PC-9 (cell line): ENCODE measurements around the gene C17orf67. TPM values are rescaled to one million over a fixed set of nuclear protein-coding genes. Genes with fewer than 3 reads are reported as not detected.
A peak's percentile ranks its signal among the peaks of the same experiment; 100 is the strongest.
"Not testable (repeated sequence)": the region's sequence is repeated elsewhere in the genome, so short reads cannot be mapped to it uniquely, and the experiment has no call there.

ENCODE experiments used
- BruUV-seq: library from RNA; stranded (reverse); fragments of 400-500 nt; replicated peaks from 2 replicates; lab custom pipeline; 2021; lab: Mats Ljungman, UMichigan
- CTCF ChIA-PET: fragments of 300-600 bp; sonication (Branson Sonifier 250); formaldehyde crosslinking; loops from one replicate; lab custom pipeline; 2022; ENCODE audit warnings: antibody characterized with exemption; lab: Charles Lee
- POLR2A ChIA-PET: fragments of 300-600 bp; sonication (Branson Sonifier 250); formaldehyde crosslinking; loops from one replicate; lab custom pipeline; 2022; ENCODE audit warnings: antibody characterized with exemption; ENCODE audit not compliant: unreplicated experiment; lab: Charles Lee
- DNase-seq, 2 experiments: peaks; one replicate each; pipeline versions ENCODE4 v3.0.0 to v3.0.0-alpha.2; 2015 to 2022; ENCODE audit warnings: mixed read lengths in 1 of 2
- H2AFZ ChIP-seq: fragments of 200-600 bp; sonication (generic); 2 replicates; pipeline ENCODE4 v1.8.1; 2017; ENCODE audit warnings: antibody characterized with exemption
- H3F3A ChIP-seq: fragments of 200-600 bp; sonication (generic); 2 replicates; pipeline ENCODE4 v1.8.1; 2017; ENCODE audit warnings: antibody characterized with exemption, mild to moderate bottlenecking, low read depth; ENCODE audit not compliant: insufficient read depth
- H3K27ac ChIP-seq: fragments of 200-600 bp; sonication (generic); 2 replicates; pipeline ENCODE4 v1.6.1; 2016; ENCODE audit warnings: mixed run types
- H3K27me3 ChIP-seq: fragments of 200-600 bp; sonication (generic); 2 replicates; pipeline ENCODE4 v1.6.1; 2016; ENCODE audit warnings: low read depth, mixed run types; ENCODE audit not compliant: insufficient read depth
- H3K36me3 ChIP-seq: fragments of 200-600 bp; sonication (generic); 2 replicates; pipeline ENCODE4 v1.6.1; 2016; ENCODE audit warnings: low read depth, mixed run types
- H3K4me1 ChIP-seq: fragments of 200-600 bp; sonication (generic); replicated peaks from 2 replicates; pipeline ENCODE4 v1.6.1; 2016; ENCODE audit warnings: mixed run types; ENCODE audit not compliant: insufficient read depth
- H3K4me2 ChIP-seq: fragments of 200-600 bp; sonication (generic); 2 replicates; pipeline ENCODE4 v1.6.1; 2017; ENCODE audit warnings: mixed run types
- H3K4me3 ChIP-seq: fragments of 200-600 bp; sonication (generic); 2 replicates; pipeline ENCODE4 v1.6.1; 2016; ENCODE audit warnings: mixed run types
- H3K79me2 ChIP-seq: fragments of 200-600 bp; sonication (generic); 2 replicates; pipeline ENCODE4 v1.6.1; 2017; ENCODE audit warnings: low read depth, mixed run types
- H3K9me2 ChIP-seq: fragments of 200-600 bp; sonication (generic); 2 replicates; pipeline ENCODE4 v1.8.1; 2017; ENCODE audit warnings: mild to moderate bottlenecking; ENCODE audit not compliant: insufficient read depth
- H3K9me3 ChIP-seq: fragments of 200-600 bp; sonication (generic); 2 replicates; pipeline ENCODE4 v1.8.1; 2016; ENCODE audit warnings: low read depth; ENCODE audit not compliant: insufficient read depth
- H4K20me1 ChIP-seq: fragments of 200-600 bp; sonication (generic); 2 replicates; pipeline ENCODE4 v1.8.1; 2017; ENCODE audit not compliant: insufficient read depth
- EZH2 ChIP-seq: fragments of 200-600 bp; sonication (generic); IDR thresholded peaks from 2 replicates; pipeline ENCODE4 v1.8.0; 2017; ENCODE audit warnings: antibody characterized with exemption, low read depth
- intact Hi-C: fragments of 100-400 bp; cut with micrococcal nuclease; formaldehyde crosslinking; loops from one replicate; pipeline ENCODE4 v1.10.0; 2022; ENCODE audit not compliant: unreplicated experiment
- total RNA-seq: library from RNA; stranded (reverse); gene quantifications from 2 replicates; pipeline ENCODE4 v1.2.3, GENCODE V29; 2021
- TF ChIP-seq, protein P1 (sequence below): fragments of 200-600 bp; sonication (generic); conservative IDR thresholded peaks from 2 replicates; pipeline ENCODE4 v1.6.1; 2017; ENCODE audit warnings: mixed run types, antibody characterized with exemption, mild to moderate bottlenecking, moderate library complexity

The C17orf67 gene
- total RNA-seq, 1 experiment from 2014 or later = 4.3 TPM

DNA sequence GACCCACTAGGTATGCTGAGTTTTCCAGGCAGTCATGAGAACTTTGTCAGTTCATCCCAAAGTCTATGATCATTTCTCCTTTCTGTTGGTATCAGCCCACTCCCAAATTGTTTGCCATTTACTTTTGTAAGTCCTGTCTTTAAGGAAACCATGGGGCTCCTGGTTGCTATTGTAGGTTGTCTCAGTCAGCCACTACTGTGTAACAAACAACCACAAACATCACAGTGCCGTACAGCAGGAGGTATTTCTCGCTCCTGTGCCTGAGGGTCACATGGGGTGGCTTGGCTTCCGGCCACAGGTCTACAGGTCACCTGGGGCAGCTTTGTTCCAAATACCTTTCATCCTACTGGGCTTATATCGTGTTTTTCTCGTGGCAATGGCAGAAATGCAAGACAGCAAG is 71.6 kb downstream of the C17orf67 start:
- Histone ChIP-seq H3K9me2 (no peaks in the 10 kb centered on the region), H3K9me3 (no peaks in the 10 kb centered on the region), H3K36me3 (no peaks in the 10 kb centered on the region), H3K27me3 (peaks cover 9% of the 10 kb centered on the region; the same call in 1 of the 2 replicates), H3F3A (no peaks in the 10 kb centered on the region), H3K4me2 (no peak overlapping the region), H3K27ac (no peak overlapping the region), H3K79me2 (no peaks in the 10 kb centered on the region), H2AFZ (no peak overlapping the region), H3K4me3 (no peak overlapping the region), H4K20me1 (no peaks in the 10 kb centered on the region), H3K4me1 (no peaks in the 10 kb centered on the region)
- no peak for DNase-seq
- TF ChIP-seq, protein P1, sequence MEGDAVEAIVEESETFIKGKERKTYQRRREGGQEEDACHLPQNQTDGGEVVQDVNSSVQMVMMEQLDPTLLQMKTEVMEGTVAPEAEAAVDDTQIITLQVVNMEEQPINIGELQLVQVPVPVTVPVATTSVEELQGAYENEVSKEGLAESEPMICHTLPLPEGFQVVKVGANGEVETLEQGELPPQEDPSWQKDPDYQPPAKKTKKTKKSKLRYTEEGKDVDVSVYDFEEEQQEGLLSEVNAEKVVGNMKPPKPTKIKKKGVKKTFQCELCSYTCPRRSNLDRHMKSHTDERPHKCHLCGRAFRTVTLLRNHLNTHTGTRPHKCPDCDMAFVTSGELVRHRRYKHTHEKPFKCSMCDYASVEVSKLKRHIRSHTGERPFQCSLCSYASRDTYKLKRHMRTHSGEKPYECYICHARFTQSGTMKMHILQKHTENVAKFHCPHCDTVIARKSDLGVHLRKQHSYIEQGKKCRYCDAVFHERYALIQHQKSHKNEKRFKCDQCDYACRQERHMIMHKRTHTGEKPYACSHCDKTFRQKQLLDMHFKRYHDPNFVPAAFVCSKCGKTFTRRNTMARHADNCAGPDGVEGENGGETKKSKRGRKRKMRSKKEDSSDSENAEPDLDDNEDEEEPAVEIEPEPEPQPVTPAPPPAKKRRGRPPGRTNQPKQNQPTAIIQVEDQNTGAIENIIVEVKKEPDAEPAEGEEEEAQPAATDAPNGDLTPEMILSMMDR = no peak
- no peak for TF ChIP-seq EZH2
- no TSS peak for BruUV-seq
- ChIA-PET POLR2A (no interaction called here), CTCF (no interaction called here)
- intact Hi-C loops = no loop called here

DNA sequence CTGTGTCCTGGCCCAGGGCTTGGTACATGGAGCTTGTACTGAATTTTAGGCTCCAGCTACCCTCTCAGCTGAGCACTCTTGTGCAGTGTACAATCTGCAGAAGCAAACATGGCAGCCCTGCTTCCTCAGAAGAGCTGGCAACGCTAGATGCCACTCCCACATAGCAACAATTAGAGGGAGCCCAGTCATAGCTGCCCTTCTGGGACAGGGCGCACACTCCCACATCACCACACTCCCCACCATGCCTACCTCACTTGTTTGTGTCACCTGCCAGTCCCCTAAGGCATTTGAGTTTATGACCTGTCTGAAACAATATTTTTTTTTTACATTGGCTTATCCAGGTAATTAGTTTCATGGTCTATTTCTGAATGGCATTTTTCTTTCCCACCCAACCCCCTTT is 72.3 kb downstream of the C17orf67 start:
- Histone ChIP-seq H3K27ac (no peak overlapping the region), H3F3A (no peaks in the 10 kb centered on the region), H3K9me3 (no peaks in the 10 kb centered on the region), H3K27me3 (peaks cover 9% of the 10 kb centered on the region; the same call in 1 of the 2 replicates), H3K4me1 (no peaks in the 10 kb centered on the region), H3K79me2 (no peaks in the 10 kb centered on the region), H3K4me3 (no peak overlapping the region), H2AFZ (no peak overlapping the region), H3K9me2 (no peaks in the 10 kb centered on the region), H4K20me1 (no peaks in the 10 kb centered on the region), H3K36me3 (no peaks in the 10 kb centered on the region), H3K4me2 (no peak overlapping the region)
- no TSS peak for BruUV-seq
- ChIA-PET POLR2A (no interaction called here), CTCF (no interaction called here)
- intact Hi-C loops = no loop called here
- TF ChIP-seq EZH2 = no peak
- TF ChIP-seq, protein P1 = no peak
- no peak for DNase-seq

DNA sequence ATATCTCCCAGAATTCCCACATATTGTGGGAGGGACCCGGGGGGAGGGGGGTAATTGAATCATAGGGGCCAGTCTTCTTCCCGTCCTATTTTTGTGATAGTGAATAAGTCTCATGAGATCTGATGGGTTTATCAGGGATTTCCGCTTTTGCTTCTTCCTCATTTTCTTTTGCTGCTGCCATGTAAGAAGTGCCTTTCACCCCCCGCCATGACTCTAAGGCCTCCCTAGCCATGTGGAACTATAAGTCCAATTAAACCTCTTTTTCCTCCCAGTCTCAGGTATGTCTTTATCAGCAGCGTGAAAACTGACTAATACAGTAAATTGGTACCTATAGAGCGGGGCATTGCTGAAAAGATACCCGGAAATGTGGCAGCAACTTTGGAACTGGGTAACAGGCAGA is 76.1 kb downstream of the C17orf67 start:
- H3K27me3 ChIP-seq, POLR2A ChIA-PET, H3K4me1 ChIP-seq, H3K9me2 ChIP-seq, H3K27ac ChIP-seq, intact Hi-C loops, H3F3A ChIP-seq, CTCF ChIA-PET, DNase-seq, H3K79me2 ChIP-seq, H3K4me3 ChIP-seq, BruUV-seq, H3K36me3 ChIP-seq, H4K20me1 ChIP-seq, H3K4me2 ChIP-seq, H3K9me3 ChIP-seq, H2AFZ ChIP-seq: not testable (repeated sequence)

DNA sequence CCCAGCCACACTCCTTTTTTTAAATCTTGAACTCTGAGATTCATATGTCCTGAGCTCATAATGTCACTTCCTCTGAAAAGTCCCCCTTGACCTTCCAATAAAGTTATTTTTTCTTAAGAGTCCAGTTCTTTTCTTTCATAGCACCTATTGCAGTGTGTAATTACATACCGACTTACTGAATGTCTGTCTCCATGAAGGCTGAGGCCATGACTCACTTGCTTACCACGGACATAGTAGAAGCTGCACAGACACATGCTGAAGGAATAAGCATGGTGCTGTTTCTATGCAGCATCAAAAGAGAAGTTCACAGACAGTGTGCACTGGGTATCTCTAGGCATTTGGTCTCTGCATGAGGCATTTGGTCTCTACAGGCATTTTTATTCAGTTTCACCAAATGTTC is 77.2 kb downstream of the C17orf67 start:
- intact Hi-C loops = no loop called here
- Histone ChIP-seq H3K79me2 (no peaks in the 10 kb centered on the region), H3K4me2 (no peak overlapping the region), H3K4me1 (no peaks in the 10 kb centered on the region), H3K27me3 (no peaks in the 10 kb centered on the region), H3F3A (no peaks in the 10 kb centered on the region), H3K27ac (no peak overlapping the region), H3K9me3 (no peaks in the 10 kb centered on the region), H3K9me2 (no peaks in the 10 kb centered on the region), H4K20me1 (no peaks in the 10 kb centered on the region), H3K4me3 (no peak overlapping the region), H2AFZ (no peak overlapping the region), H3K36me3 (no peaks in the 10 kb centered on the region)
- ChIA-PET CTCF (no interaction called here), POLR2A (no interaction called here)
- no TSS peak for BruUV-seq
- TF ChIP-seq, protein P1 = no peak
- TF ChIP-seq EZH2 = no peak
- peak in 1 of 2 experiments; percentile 55 for DNase-seq
